Neural cell (in vitro differentiated cells): Measurements from ENCODE around the gene AFG1L. TPM values are rescaled to one million over a fixed set of nuclear protein-coding genes. Genes with fewer than 3 reads are reported as not detected.

ENCODE experiments used
- H2AFZ ChIP-seq: fragments of 200-600, 300-800 bp; sonication (generic), shearing (Covaris generic); 2 replicates; pipeline ENCODE4 v1.6.0; 2014; ENCODE audit warnings: low read depth, mild to moderate bottlenecking, antibody characterized with exemption, low read length, moderate library complexity
- H3F3A ChIP-seq: fragments of 200-600 bp; shearing (Covaris generic); 2 replicates; pipeline ENCODE4 v1.6.1; 2016; ENCODE audit warnings: mild to moderate bottlenecking, moderate library complexity, mixed read lengths, antibody characterized with exemption, low read length; ENCODE audit not compliant: insufficient read depth, poor library complexity, severe bottlenecking
- H3K27ac ChIP-seq: fragments of 200-600, 300-800 bp; sonication (generic), shearing (Covaris generic); 2 replicates; pipeline ENCODE4 v1.5.1; 2014; ENCODE audit warnings: mild to moderate bottlenecking, low read length, moderate library complexity
- H3K27me3 ChIP-seq: fragments of 300-800, 200-600 bp; sonication (generic), shearing (Covaris generic); 2 replicates; pipeline ENCODE4 v1.6.0; 2014; ENCODE audit warnings: mild to moderate bottlenecking, low read depth, low read length, moderate library complexity; ENCODE audit not compliant: insufficient read depth
- H3K36me3 ChIP-seq: fragments of 300-800, 200-600 bp; sonication (generic), shearing (Covaris generic); 2 replicates; pipeline ENCODE4 v1.5.1; 2014; ENCODE audit warnings: mild to moderate bottlenecking, antibody characterized with exemption, low read length, moderate library complexity; ENCODE audit not compliant: insufficient read depth
- H3K4me2 ChIP-seq: fragments of 300-800, 200-600 bp; sonication (generic), shearing (Covaris generic); 2 replicates; pipeline ENCODE4 v1.6.0; 2014; ENCODE audit warnings: mild to moderate bottlenecking, low read length
- H3K4me3 ChIP-seq: fragments of 300-800, 200-600 bp; sonication (generic), shearing (Covaris generic); 2 replicates; pipeline ENCODE4 v1.5.1; 2014; ENCODE audit warnings: mild to moderate bottlenecking, low read length, moderate library complexity
- H3K79me2 ChIP-seq: fragments of 200-600 bp; shearing (Covaris generic); replicated peaks from 2 replicates; pipeline ENCODE4 v1.6.0; 2014; ENCODE audit warnings: mild to moderate bottlenecking, low read length, moderate library complexity; ENCODE audit not compliant: insufficient read depth
- H3K9ac ChIP-seq: fragments of 300-800, 200-600 bp; sonication (generic), shearing (Covaris generic); 2 replicates; pipeline ENCODE4 v1.6.1; 2016; ENCODE audit warnings: mild to moderate bottlenecking, low read length, mixed read lengths
- H3K9me2 ChIP-seq: fragments of 200-600 bp; shearing (Covaris generic); 2 replicates; pipeline ENCODE4 v1.6.1; 2016; ENCODE audit warnings: mild to moderate bottlenecking, low read length, mixed read lengths; ENCODE audit not compliant: insufficient read depth
- H3K9me3 ChIP-seq: fragments of 200-600, 300-800 bp; sonication (generic), shearing (Covaris generic); 2 replicates; pipeline ENCODE4 v1.6.1; 2016; ENCODE audit warnings: mild to moderate bottlenecking, mixed run types, low read length, moderate library complexity, mixed read lengths
- H4K20me1 ChIP-seq: fragments of 200-600 bp; shearing (Covaris generic); 2 replicates; pipeline ENCODE4 v1.6.1; 2016; ENCODE audit warnings: mild to moderate bottlenecking, mixed run types; ENCODE audit not compliant: insufficient read depth
- EP300 ChIP-seq: fragments of 450-650 bp; conservative IDR thresholded peaks from 2 replicates; pipeline ENCODE4 v1.6.1; 2014; ENCODE audit warnings: antibody characterized with exemption, mild to moderate bottlenecking, moderate library complexity; ENCODE audit not compliant: poor library complexity, severe bottlenecking
- EZH2 ChIP-seq: fragments of 200-600, 300-800 bp; shearing (Covaris generic), sonication (generic); IDR thresholded peaks from 2 replicates; pipeline ENCODE4 v1.6.1; 2014; ENCODE audit warnings: antibody characterized with exemption, low read length, borderline replicate concordance, mild to moderate bottlenecking; ENCODE audit not compliant: insufficient read depth, poor library complexity, severe bottlenecking
- MXI1 ChIP-seq: fragments of 450-650 bp; conservative IDR thresholded peaks from 2 replicates; pipeline ENCODE4 v1.6.1; 2014; ENCODE audit warnings: antibody characterized with exemption, mild to moderate bottlenecking; ENCODE audit not compliant: poor library complexity, severe bottlenecking
- POLR2AphosphoS5 ChIP-seq: IDR thresholded peaks from 2 replicates; pipeline ENCODE4 v1.6.1; 2012
- RAD21 ChIP-seq: fragments of 450-650 bp; conservative IDR thresholded peaks from 2 replicates; pipeline ENCODE4 v1.6.1; 2014; ENCODE audit warnings: antibody characterized with exemption, mild to moderate bottlenecking, moderate library complexity
- SMC3 ChIP-seq: fragments of 450-650 bp; conservative IDR thresholded peaks from 2 replicates; pipeline ENCODE4 v1.6.1; 2014; ENCODE audit warnings: antibody characterized with exemption, mild to moderate bottlenecking, moderate library complexity; ENCODE audit not compliant: poor library complexity
- TAF1 ChIP-seq: IDR thresholded peaks from 2 replicates; pipeline ENCODE4 v1.6.1; 2012; ENCODE audit warnings: low read depth
- polyA plus RNA-seq: library from polyadenylated mRNA; depleted of rRNA; stranded (reverse); fragments of >200 nt; gene quantifications from 2 replicates; pipeline ENCODE4 v1.2.3, GENCODE V29; 2014
- TF ChIP-seq, protein P1 (sequence below): IDR thresholded peaks from 2 replicates; pipeline ENCODE4 v1.6.1; 2012; ENCODE audit warnings: borderline replicate concordance
- TF ChIP-seq, protein P2 (sequence below): fragments of 450-650 bp; IDR thresholded peaks from 2 replicates; pipeline ENCODE4 v1.5.1; 2014; ENCODE audit warnings: antibody characterized with exemption, mild to moderate bottlenecking, moderate library complexity; ENCODE audit not compliant: poor library complexity, severe bottlenecking

The AFG1L gene
- polyA plus RNA-seq, 1 donor from 2014 or later: 3.3 TPM

DNA sequence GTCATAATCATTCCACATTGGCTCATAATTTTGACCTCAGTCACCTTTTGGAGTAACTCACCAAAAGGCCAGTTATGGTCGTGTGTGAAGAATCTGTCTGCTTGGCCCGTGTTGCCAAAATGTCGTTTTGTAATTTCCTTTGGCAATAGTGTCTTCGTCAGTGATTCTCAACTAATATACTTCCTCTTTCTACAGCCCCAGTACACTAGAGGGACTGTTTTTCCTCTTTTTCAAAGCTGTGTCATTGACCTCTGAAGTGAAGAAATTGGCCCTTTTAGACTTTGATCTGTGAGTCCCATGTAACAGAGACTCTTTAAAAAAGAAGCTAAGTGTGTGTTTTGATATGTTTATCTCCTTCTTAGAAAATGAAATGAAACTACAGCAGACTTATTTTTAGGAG is 271.0 kb downstream of the AFG1L start:
- H3K27me3 ChIP-seq: no peaks in the 10 kb centered on the region
- TF ChIP-seq POLR2AphosphoS5: no peak
- TF ChIP-seq EP300: no peak
- TF ChIP-seq, protein P1, sequence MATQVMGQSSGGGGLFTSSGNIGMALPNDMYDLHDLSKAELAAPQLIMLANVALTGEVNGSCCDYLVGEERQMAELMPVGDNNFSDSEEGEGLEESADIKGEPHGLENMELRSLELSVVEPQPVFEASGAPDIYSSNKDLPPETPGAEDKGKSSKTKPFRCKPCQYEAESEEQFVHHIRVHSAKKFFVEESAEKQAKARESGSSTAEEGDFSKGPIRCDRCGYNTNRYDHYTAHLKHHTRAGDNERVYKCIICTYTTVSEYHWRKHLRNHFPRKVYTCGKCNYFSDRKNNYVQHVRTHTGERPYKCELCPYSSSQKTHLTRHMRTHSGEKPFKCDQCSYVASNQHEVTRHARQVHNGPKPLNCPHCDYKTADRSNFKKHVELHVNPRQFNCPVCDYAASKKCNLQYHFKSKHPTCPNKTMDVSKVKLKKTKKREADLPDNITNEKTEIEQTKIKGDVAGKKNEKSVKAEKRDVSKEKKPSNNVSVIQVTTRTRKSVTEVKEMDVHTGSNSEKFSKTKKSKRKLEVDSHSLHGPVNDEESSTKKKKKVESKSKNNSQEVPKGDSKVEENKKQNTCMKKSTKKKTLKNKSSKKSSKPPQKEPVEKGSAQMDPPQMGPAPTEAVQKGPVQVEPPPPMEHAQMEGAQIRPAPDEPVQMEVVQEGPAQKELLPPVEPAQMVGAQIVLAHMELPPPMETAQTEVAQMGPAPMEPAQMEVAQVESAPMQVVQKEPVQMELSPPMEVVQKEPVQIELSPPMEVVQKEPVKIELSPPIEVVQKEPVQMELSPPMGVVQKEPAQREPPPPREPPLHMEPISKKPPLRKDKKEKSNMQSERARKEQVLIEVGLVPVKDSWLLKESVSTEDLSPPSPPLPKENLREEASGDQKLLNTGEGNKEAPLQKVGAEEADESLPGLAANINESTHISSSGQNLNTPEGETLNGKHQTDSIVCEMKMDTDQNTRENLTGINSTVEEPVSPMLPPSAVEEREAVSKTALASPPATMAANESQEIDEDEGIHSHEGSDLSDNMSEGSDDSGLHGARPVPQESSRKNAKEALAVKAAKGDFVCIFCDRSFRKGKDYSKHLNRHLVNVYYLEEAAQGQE: no peak
- TF ChIP-seq MXI1: no peak
- TF ChIP-seq, protein P2, sequence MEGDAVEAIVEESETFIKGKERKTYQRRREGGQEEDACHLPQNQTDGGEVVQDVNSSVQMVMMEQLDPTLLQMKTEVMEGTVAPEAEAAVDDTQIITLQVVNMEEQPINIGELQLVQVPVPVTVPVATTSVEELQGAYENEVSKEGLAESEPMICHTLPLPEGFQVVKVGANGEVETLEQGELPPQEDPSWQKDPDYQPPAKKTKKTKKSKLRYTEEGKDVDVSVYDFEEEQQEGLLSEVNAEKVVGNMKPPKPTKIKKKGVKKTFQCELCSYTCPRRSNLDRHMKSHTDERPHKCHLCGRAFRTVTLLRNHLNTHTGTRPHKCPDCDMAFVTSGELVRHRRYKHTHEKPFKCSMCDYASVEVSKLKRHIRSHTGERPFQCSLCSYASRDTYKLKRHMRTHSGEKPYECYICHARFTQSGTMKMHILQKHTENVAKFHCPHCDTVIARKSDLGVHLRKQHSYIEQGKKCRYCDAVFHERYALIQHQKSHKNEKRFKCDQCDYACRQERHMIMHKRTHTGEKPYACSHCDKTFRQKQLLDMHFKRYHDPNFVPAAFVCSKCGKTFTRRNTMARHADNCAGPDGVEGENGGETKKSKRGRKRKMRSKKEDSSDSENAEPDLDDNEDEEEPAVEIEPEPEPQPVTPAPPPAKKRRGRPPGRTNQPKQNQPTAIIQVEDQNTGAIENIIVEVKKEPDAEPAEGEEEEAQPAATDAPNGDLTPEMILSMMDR: no peak
- TF ChIP-seq RAD21: no peak
- no peak for TF ChIP-seq TAF1
- no peak for TF ChIP-seq EZH2
- H3K36me3 ChIP-seq: no peaks in the 10 kb centered on the region
- no peak overlapping the region for H2AFZ ChIP-seq
- no peaks in the 10 kb centered on the region for H3K9me3 ChIP-seq
- no peak overlapping the region for H3K4me2 ChIP-seq
- H4K20me1 ChIP-seq: peaks cover 22% of the 10 kb centered on the region
- peak overlapping the region; percentile 99 for H3K4me3 ChIP-seq
- H3K9me2 ChIP-seq: no peaks in the 10 kb centered on the region
- H3K27ac ChIP-seq: no peak overlapping the region
- no peak overlapping the region for H3K9ac ChIP-seq
- H3F3A ChIP-seq: no peaks in the 10 kb centered on the region
- H3K79me2 ChIP-seq: peaks cover 50% of the 10 kb centered on the region

GRCh38 chr6:108566406-108566805 is 271.6 kb downstream of the AFG1L start:
- Histone ChIP-seq H3K9ac (no peak overlapping the region), H3K4me3 (no peak overlapping the region), H3K27me3 (no peaks in the 10 kb centered on the region), H3K4me2 (no peak overlapping the region), H4K20me1 (peaks cover 22% of the 10 kb centered on the region), H3K36me3 (no peaks in the 10 kb centered on the region), H2AFZ (no peak overlapping the region), H3K79me2 (peaks cover 50% of the 10 kb centered on the region), H3K27ac (no peak overlapping the region), H3F3A (no peaks in the 10 kb centered on the region), H3K9me2 (no peaks in the 10 kb centered on the region), H3K9me3 (no peaks in the 10 kb centered on the region)
- TF ChIP-seq SMC3 (no peak), MXI1 (no peak), RAD21 (no peak), POLR2AphosphoS5 (no peak), EZH2 (no peak), EP300 (no peak), TAF1 (no peak)
- TF ChIP-seq, protein P2: no peak
- TF ChIP-seq, protein P1: no peak
